ENCODE measurements around the gene AGAP3. TPM values are rescaled to one million over a fixed set of nuclear protein-coding genes. Genes with fewer than 3 reads are reported as not detected.

AGAP3 gene
- total RNA-seq, 1 donor from 2014 or later = 54.7 TPM

- DNase-seq (ENCODE audit: low spot score) (no peak), ATAC-seq (no peak)
These were observed 92.6 kb downstream of the AGAP3 start for GRCh38 chr7:151178831-151179230.

- no peak for DNase-seq (ENCODE audit: low spot score)
- no peak for ATAC-seq
These were observed 93.1 kb downstream of the AGAP3 start for GRCh38 chr7:151179287-151179860.

DNA sequence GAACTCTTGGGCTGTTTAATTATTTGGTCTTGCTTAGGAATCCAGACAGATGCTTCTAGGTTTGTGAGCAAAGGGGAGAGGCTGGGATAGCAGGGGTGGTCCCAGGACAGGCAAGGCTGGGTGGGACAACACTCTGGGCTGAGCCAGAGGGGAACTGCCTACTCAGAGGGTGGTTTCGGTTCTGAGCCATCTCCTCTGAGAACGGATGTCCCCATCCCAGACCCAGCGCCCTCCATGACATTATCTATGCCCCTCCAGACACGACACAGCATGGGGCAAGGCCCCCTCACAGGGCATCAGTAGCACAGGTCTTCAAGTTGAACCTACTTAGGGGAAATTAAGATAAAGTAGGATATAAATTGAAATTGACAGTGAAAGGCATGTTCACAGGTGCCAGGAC lies 93.7 kb downstream of the AGAP3 start:
- ATAC-seq (no peak), DNase-seq (ENCODE audit: low spot score) (no peak)

DNA sequence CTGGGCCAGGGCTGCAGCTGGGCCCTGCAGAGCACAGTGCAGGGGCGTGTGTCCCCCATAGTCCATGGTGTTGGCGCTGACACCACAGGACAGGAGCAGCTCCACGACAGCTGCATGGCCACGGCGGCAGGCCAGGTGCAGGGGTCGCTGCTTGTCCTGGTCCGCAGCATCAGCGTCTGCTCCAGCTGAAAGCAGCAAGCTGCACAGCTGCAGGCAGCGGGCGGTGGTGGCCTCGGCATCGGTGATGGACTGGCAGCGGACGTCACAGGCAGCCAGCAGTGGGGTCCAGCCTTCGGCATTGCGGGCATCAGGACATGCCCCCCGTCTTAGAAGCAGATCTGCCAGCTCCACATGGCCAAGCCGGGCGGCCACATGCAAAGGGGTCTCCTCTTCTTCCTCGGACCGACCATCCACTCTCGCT lies 94.7 kb downstream of the AGAP3 start:
- no peak for ATAC-seq
- DNase-seq (ENCODE audit: low spot score) = peak; percentile 35

GRCh38 chr7:151185762-151186639 lies 99.7 kb downstream of the AGAP3 start:
- ATAC-seq (no peak), DNase-seq (ENCODE audit: low spot score) (no peak)

- DNase-seq (ENCODE audit: low spot score) (no peak), ATAC-seq (no peak)
These were observed 100.5 kb downstream of the AGAP3 start, which contains the start of gene ASB10 for GRCh38 chr7:151186640-151187408. Gene ASB10 (minus strand): TSS chr7:151187250. CDS start chr7:151187130, 120 bp downstream.

- DNase-seq (ENCODE audit: low spot score) (no peak), ATAC-seq (no peak)
These were observed 101.4 kb downstream of the AGAP3 start for GRCh38 chr7:151187409-151188251.

GRCh38 chr7:151188252-151188542 lies 101.9 kb downstream of the AGAP3 start:
- ATAC-seq = no peak
- DNase-seq (ENCODE audit: low spot score) = no peak

- DNase-seq (ENCODE audit: low spot score) (no peak), ATAC-seq (no peak)
These were observed 102.8 kb downstream of the AGAP3 start for GRCh38 chr7:151189038-151189437.

DNA sequence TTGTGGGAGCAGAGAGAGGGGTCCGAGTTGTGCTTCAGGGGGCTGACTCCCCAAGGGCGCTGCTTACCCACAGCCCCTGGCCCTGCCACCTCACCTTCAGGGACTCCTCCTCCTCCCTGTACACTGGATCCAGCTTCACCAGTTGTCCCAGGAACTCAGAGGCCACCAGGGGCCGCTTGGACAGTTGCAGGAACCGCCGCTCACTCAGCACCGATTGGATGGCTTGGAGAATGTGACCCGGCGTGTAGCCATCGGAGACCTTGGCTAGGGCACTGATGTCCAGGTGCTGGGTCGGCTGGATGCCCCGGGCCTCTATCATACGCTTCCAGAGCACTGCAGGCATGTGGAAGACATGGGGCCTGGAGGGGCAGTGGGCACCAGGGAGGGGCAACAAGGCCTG lies 105.3 kb downstream of the AGAP3 start:
- DNase-seq (ENCODE audit: low spot score) (no peak), ATAC-seq (no peak)

DNA sequence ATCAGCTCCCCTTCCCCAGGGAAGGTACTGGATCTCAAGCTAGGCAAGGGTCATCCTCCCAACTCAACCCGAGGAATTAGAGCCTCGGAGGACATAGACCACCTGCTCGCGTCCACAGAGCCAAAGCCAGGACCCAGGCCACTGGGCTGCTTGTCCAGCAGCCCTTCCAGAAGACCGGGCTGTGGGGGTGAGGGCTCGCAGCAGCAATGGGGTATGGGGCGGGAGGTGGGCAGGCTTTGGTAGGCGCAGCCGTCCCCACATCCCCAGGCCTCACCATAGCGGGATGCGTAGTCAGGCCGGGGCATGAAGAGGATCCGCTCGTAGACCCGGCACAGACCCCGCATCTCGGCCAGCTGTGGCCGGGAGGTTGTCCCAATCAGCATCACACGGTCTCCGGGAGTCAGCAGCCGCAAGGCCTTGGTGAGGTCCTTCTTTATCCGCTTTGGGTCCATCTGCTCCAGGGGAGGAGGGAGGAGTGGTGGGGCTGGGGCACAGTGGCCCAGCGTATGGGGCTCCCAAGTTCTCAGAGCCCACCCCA lies 105.8 kb downstream of the AGAP3 start:
- no peak for ATAC-seq
- no peak for DNase-seq (ENCODE audit: low spot score)

- DNase-seq (ENCODE audit: low spot score) (no peak), ATAC-seq (no peak)
These were observed 107.1 kb downstream of the AGAP3 start for GRCh38 chr7:151193203-151193978.

Other genes with a start within 250 kb of the AGAP3 start
- 18.9 TPM for gene AOC1, start 234.0 kb upstream of the AGAP3 start, total RNA-seq
- gene KCNH2, start 108.2 kb upstream of the AGAP3 start, total RNA-seq = 0.28 TPM
- 8.7 TPM for gene NOS3, start 95.5 kb upstream of the AGAP3 start, total RNA-seq
- gene ATG9B, start 62.0 kb upstream of the AGAP3 start, total RNA-seq = not detected
- gene ABCB8, start 58.0 kb upstream of the AGAP3 start, total RNA-seq = 29.1 TPM
- 2.2 TPM for gene ASIC3, start 37.9 kb upstream of the AGAP3 start, total RNA-seq
- 9.6 TPM for gene CDK5, start 28.6 kb upstream of the AGAP3 start, total RNA-seq
- gene SLC4A2, start 26.9 kb upstream of the AGAP3 start, total RNA-seq = 83.1 TPM
- gene FASTK, start 5.7 kb upstream of the AGAP3 start, total RNA-seq = 61.3 TPM
- gene TMUB1, start 3.0 kb upstream of the AGAP3 start, total RNA-seq = 60.4 TPM
- gene GBX1, start 81.2 kb downstream of the AGAP3 start, total RNA-seq = not detected
- not detected for gene ASB10, start 100.8 kb downstream of the AGAP3 start, total RNA-seq
- not detected for gene H2BK1, start 124.0 kb downstream of the AGAP3 start, total RNA-seq
- gene ABCF2, start 140.7 kb downstream of the AGAP3 start, total RNA-seq = 7.8 TPM
- gene CHPF2, start 146.0 kb downstream of the AGAP3 start, total RNA-seq = 16.1 TPM
- 2.2 TPM for gene SMARCD3, start 162.2 kb downstream of the AGAP3 start, total RNA-seq

All from left lobe of liver (tissue), 2 donors.